Muscle layer of colon (tissue), 2 donors: Measurements from ENCODE around the gene EEIG1.
A peak's percentile ranks its signal among the peaks of the same experiment; 100 is the strongest.

Experiments
- H3K27ac ChIP-seq: one replicate; pipeline ENCODE4 v1.7.0; 2013; ENCODE audit warnings: low read depth, mild to moderate bottlenecking, low read length, moderate library complexity
- H3K27me3 ChIP-seq, 2 donors: one replicate each; pipeline ENCODE4 v1.7.0; 2013; ENCODE audit warnings: low read length in 2 of 2, mild to moderate bottlenecking in 2 of 2; ENCODE audit not compliant: insufficient read depth in 2 of 2, control insufficient read depth in 1 of 2
- H3K36me3 ChIP-seq: one replicate; pipeline ENCODE4 v1.7.0; 2013; ENCODE audit warnings: mild to moderate bottlenecking, low read length; ENCODE audit not compliant: insufficient read depth
- H3K4me1 ChIP-seq: one replicate; pipeline ENCODE4 v1.7.0; 2013; ENCODE audit warnings: mild to moderate bottlenecking, low read length; ENCODE audit not compliant: insufficient read depth
- H3K4me3 ChIP-seq, 2 donors: one replicate each; pipeline ENCODE4 v1.7.0; 2013; ENCODE audit warnings: low read length in 2 of 2, low read depth in 1 of 2, mild to moderate bottlenecking in 1 of 2, moderate library complexity in 1 of 2
- H3K9ac ChIP-seq: one replicate; pipeline ENCODE4 v1.7.0; 2013; ENCODE audit warnings: low read length
- H3K9me3 ChIP-seq: one replicate; pipeline ENCODE4 v1.7.0; 2013; ENCODE audit warnings: mild to moderate bottlenecking, low read length
- donor health status: abdominal sarcoma.
- donor health status: Adenocarcinoma of cecum.

EEIG1 gene

DNA sequence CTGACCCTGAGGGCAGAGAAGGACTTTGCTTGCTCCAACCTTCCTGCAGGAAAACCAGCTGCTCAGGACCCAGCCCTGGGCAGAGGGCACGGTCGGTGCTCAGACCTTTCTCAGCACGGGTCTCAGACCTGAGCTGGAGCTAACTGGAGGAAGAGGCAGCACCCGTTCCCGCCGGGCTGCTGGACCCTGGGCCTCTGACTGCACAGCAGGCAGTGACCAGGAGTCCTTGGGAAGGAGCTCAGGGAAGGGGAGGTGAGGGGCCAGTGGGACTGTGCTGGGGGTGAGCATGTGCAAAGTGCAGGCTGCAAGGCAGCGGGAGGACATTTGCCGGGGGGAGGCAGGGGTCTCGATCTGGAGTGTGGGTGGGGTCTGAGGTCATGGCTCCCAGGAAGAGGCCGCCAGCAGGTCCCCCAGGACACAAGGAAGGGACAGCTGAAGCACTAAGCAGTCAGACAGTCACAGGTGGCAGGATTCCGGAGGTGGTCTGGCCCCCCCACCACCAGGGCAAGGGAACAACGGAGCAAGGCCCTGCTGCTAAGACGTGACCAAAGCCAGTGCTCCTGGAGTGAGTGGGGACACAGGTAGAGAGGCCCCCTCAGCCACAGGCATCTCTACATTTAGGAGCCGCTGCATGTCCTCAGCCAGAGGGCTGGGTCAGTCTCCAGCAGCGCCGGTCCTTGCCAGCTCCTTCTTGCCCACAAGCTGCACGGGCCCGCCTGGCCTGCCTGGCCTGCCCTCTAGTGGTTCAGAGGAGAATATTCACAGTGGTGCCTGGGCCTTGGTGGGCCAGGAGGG lies 38.4 kb downstream of the EEIG1 start:
- Histone ChIP-seq H3K9ac (no peak overlapping the region), H3K27ac (peak overlapping the region; percentile 15), H3K4me1 (peaks cover 43% of the 10 kb centered on the region), H3K9me3 (no peaks in the 10 kb centered on the region), H3K27me3 (no peaks in the 10 kb centered on the region), H3K4me3 (no peak overlapping the region), H3K36me3 (peaks cover 35% of the 10 kb centered on the region)

DNA sequence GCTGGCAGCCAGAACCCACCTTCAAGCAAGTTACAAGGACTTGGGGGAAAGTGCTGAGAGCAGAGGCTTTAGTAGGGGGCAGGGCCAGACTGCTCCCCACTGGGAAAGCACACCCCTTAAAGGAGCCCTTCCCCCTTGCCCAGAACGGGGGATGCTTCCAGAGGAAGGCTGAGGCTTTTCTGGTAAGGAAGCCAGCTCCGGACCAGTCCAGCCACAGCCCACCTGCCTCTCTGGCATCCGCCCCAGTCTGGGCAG lies 38.9 kb downstream of the EEIG1 start:
- peaks cover 35% of the 10 kb centered on the region for H3K36me3 ChIP-seq
- H3K27me3 ChIP-seq: no peaks in the 10 kb centered on the region
- no peak overlapping the region for H3K27ac ChIP-seq
- no peaks in the 10 kb centered on the region for H3K9me3 ChIP-seq
- no peak overlapping the region for H3K4me3 ChIP-seq
- no peak overlapping the region for H3K9ac ChIP-seq
- H3K4me1 ChIP-seq: peaks cover 47% of the 10 kb centered on the region

DNA sequence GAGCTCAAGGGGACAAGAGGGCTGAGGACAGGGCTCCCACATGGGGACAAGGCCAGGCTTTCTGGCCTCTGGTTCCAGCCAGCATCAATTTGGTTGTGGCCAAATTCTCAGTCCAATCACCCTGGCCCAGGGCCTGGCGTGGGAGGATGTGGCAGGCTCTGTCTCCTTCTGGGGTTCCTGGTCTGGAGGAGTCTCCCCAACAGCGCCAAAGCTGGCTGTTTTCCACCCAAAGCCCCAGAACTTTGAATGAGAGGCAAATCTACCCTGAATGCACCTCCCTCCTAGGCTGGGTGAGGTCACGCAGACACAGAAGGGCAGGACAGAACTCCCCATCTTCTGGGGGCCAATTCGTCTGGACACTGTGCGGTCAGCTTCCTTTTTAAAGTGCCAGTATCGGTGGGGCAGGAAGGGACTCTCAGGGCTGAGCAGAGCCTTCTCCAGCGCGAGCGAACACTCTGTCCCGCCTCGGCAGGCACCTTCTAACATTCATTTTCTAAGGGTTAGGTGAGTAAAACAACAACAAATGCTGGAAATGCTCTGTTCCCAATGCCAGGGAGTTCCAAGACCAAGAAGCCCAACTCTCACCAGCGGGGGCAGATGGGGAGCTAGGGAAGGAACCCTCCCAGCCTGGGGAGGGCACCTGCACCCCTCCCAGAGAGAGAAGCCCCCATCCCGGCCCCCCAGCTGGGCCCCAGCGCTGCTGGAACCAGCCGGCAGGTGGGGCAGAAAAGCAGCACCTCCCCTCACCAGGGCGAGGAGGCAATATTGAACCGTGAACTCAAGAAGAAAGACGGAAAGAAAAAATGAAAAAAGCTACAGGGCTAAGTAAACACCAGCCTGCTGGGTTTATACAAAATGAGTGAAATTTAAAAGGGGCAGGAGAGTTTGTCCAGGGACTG lies 39.5 kb downstream of the EEIG1 start:
- Histone ChIP-seq H3K4me1 (peaks cover 53% of the 10 kb centered on the region), H3K9me3 (no peaks in the 10 kb centered on the region), H3K9ac (no peak overlapping the region), H3K27ac (no peak overlapping the region), H3K27me3 (no peaks in the 10 kb centered on the region), H3K4me3 (no peak overlapping the region), H3K36me3 (peaks cover 36% of the 10 kb centered on the region)

- H3K27me3 ChIP-seq: no peaks in the 10 kb centered on the region
- no peak overlapping the region for H3K4me3 ChIP-seq
- H3K9me3 ChIP-seq: no peaks in the 10 kb centered on the region
- peaks cover 40% of the 10 kb centered on the region for H3K36me3 ChIP-seq
- H3K9ac ChIP-seq: no peak overlapping the region
- H3K27ac ChIP-seq: no peak overlapping the region
- H3K4me1 ChIP-seq: peaks cover 55% of the 10 kb centered on the region
These were observed 40.2 kb downstream of the EEIG1 start for GRCh38 chr9:127940593-127940992.

- Histone ChIP-seq H3K4me1 (peaks cover 46% of the 10 kb centered on the region), H3K27me3 (no peaks in the 10 kb centered on the region), H3K27ac (no peak overlapping the region), H3K9ac (peak overlapping the region; percentile 23), H3K4me3 (peak overlapping the region; percentile 82 to 90), H3K36me3 (peaks cover 20% of the 10 kb centered on the region), H3K9me3 (no peaks in the 10 kb centered on the region)
These were observed 42.5 kb downstream of the EEIG1 start for GRCh38 chr9:127938298-127938690.

DNA sequence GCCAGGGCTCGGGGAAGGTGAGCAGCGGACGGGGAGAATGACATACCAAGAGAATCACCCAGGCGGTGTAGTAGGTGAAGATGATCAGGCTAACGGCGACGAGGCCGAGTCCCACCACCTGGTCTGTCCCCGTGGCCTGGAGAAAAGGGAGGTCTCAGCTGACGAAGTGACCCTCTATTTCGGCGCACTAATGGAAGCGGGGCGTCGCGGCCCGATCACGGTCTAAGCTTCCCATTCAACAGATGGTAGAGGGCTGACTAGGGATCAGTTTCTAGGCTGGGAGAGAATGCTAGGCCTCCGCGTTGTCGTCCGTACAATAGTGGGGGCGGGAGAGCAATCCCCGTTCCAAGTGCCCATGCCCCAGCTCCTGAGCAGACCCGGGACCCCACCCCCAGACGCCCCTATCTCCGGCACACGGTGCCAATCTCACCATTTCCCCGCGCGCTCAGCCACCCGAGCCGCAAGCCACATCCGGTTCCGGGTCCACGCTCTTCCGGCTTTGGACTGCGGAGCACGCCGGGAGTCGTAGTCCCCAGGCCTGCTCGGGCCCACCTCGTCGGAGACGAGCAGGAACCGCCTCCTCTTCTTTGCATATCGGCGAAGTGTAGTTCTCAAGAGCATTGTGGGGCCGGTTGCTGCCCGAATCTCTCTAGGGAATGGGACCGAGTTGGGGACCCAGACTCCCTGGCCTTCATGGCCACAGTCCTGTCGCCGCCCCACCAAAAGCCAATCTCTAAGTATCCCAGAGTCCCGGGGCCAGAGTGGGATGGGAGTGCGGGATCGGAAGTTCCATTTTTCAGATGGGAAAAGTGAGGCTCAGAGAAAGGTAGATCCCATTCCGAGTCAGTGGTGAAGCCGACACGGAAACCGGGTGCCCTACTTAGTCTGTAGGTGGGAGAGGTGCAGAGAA lies 43.1 kb downstream of the EEIG1 start, which contains the start of gene DPM2:
DPM2 (minus strand) TSS at position 467 of the 910 bp plus-strand sequence; CDS start at position 433, 34 bp downstream.
- H3K4me1 ChIP-seq: peaks cover 39% of the 10 kb centered on the region
- H3K27ac ChIP-seq: peak within 1 kb of the TSS; percentile 65
- H3K9me3 ChIP-seq: no peaks in the 10 kb centered on the region
- no peaks in the 10 kb centered on the region for H3K27me3 ChIP-seq
- peak within 1 kb of the TSS; percentile 75 for H3K9ac ChIP-seq
- peak within 1 kb of the TSS; percentile 82 to 90 for H3K4me3 ChIP-seq
- H3K36me3 ChIP-seq: peaks cover 15% of the 10 kb centered on the region

GRCh38 chr9:127937056-127937387 lies 43.8 kb downstream of the EEIG1 start:
- Histone ChIP-seq H3K9ac (peak overlapping the region; percentile 75), H3K4me1 (peaks cover 33% of the 10 kb centered on the region), H3K9me3 (no peaks in the 10 kb centered on the region), H3K27me3 (no peaks in the 10 kb centered on the region), H3K36me3 (peaks cover 9% of the 10 kb centered on the region), H3K4me3 (peak overlapping the region; percentile 82 to 90), H3K27ac (peak overlapping the region; percentile 65)

DNA sequence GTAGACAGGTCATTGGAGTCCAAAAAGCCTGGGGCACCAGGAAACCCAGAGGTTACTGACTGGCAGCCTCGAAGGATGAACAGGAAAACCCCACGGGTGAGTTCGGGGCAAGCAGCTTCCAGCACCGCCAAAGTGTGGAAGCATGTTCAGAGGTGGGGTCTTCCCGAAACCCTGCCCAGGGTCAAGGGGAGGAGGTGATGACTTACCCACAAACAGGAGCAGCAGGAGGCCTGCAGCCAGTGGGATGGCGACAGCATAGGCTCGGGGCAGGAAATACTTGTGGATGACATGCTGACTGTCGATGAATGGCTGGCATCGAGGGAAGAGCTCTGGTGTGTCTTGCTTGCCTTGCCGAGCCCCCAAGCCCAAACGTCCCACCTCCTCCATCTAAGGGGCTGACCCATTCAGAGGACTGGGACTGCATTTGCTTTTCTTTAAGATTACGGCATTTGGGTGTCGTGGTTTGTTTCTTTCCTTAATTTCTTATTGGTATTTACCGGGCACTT lies 44.4 kb downstream of the EEIG1 start:
- Histone ChIP-seq H3K9ac (peak overlapping the region; percentile 75), H3K27me3 (peaks cover 0 to under 1% of the 10 kb centered on the region in 2 donors), H3K36me3 (peaks cover 5% of the 10 kb centered on the region), H3K9me3 (no peaks in the 10 kb centered on the region), H3K4me1 (peaks cover 30% of the 10 kb centered on the region), H3K4me3 (peak overlapping the region in 1 of 2 donors; percentile 82), H3K27ac (no peak overlapping the region)

DNA sequence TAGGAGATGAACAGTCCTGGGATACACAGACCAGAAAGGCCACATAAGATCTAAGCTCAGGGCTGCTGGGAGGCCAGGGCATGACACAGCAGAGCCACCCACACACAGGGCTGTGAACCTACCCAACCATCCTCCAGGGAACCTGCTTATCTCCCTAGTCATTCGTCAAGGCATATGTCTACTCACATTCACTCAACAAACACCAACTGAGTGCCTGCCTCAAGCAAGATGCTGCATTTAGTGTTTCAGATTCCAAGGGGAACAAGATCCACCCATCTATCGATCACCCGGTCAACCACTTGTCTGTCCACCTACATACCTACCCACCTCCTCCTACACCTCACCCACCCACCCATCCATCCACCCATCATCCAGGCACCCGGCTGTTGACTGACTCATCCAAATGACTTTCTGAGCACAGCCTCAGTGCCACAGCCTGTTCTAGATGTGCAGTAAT lies 45.0 kb downstream of the EEIG1 start:
- Histone ChIP-seq H3K9me3 (no peaks in the 10 kb centered on the region), H3K9ac (no peak overlapping the region), H3K4me3 (no peak overlapping the region), H3K4me1 (peaks cover 35% of the 10 kb centered on the region), H3K36me3 (peaks cover 5% of the 10 kb centered on the region), H3K27ac (no peak overlapping the region), H3K27me3 (peaks cover 0 to 7% of the 10 kb centered on the region in 2 donors)

GRCh38 chr9:127934986-127935385 lies 45.8 kb downstream of the EEIG1 start:
- Histone ChIP-seq H3K9me3 (no peaks in the 10 kb centered on the region), H3K27me3 (peaks cover 0 to 15% of the 10 kb centered on the region in 2 donors), H3K4me3 (no peak overlapping the region), H3K4me1 (peaks cover 42% of the 10 kb centered on the region), H3K27ac (no peak overlapping the region), H3K36me3 (peaks cover 5% of the 10 kb centered on the region), H3K9ac (no peak overlapping the region)

DNA sequence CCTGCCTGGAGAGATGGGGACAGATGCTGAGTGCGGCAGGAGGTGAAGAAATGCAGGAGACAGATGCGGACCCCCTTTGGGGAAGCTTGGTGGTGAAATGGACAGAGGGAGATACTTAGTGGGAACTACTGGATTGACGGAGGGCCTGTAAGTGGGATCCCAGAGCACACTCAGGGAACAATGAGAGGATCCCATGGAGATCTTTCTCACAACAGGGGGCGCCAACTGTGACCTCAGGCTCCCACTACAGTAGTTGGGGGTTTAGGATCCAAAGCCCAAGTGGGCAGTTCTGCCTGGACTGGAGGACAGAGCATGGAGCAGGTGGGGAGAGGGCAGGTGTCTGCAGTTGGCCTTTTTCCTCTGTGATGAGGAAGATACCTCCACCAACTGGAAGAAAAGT lies 46.5 kb downstream of the EEIG1 start:
- Histone ChIP-seq H3K27ac (no peak overlapping the region), H3K4me3 (no peak overlapping the region), H3K27me3 (peaks cover 0 to 22% of the 10 kb centered on the region in 2 donors), H3K36me3 (peaks cover 5% of the 10 kb centered on the region), H3K9me3 (no peaks in the 10 kb centered on the region), H3K9ac (no peak overlapping the region), H3K4me1 (peaks cover 43% of the 10 kb centered on the region)
